IPS-NIHi7 (cell line): Measurements from ENCODE around the gene TGFB1.
A peak's percentile ranks its signal among the peaks of the same experiment; 100 is the strongest.

Source experiments
- DNase-seq: peaks from one replicate; pipeline ENCODE4 v3.0.0; 2012; ENCODE audit warnings: mixed read lengths; ENCODE audit errors: extremely low spot score

TGFB1 gene

GRCh38 chr19:41341669-41342490, 11.8 kb downstream of the TGFB1 start:
- peak; percentile 58 for DNase-seq

- no peak for DNase-seq
These were observed 13.8 kb downstream of the TGFB1 start for GRCh38 chr19:41339936-41340335.

- no peak for DNase-seq
These were observed 18.3 kb downstream of the TGFB1 start for GRCh38 chr19:41335467-41335866.

GRCh38 chr19:41334793-41335192, 18.9 kb downstream of the TGFB1 start:
- no peak for DNase-seq

DNA sequence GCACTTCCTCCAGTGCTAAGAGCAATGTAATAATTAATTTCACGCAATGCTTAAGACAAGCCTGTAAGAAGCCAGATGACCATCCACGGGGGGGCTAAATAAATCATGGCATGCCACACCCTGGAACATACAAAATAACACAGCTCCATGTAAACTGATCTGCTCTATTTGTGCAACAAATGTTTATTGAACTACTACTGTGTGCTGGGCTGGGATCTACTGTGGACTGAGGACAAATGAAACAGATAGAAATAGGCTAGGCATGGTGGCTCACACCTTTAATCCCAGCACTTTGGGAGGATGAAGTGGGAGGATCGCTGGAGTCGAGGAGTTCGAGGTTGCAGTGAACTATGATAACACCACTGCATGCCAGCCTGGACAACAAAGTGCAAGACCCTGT, 21.3 kb downstream of the TGFB1 start:
- no peak for DNase-seq

GRCh38 chr19:41332000-41332399, 21.7 kb downstream of the TGFB1 start:
- DNase-seq = no peak

GRCh38 chr19:41330946-41331678, 22.6 kb downstream of the TGFB1 start:
- DNase-seq = no peak

DNA sequence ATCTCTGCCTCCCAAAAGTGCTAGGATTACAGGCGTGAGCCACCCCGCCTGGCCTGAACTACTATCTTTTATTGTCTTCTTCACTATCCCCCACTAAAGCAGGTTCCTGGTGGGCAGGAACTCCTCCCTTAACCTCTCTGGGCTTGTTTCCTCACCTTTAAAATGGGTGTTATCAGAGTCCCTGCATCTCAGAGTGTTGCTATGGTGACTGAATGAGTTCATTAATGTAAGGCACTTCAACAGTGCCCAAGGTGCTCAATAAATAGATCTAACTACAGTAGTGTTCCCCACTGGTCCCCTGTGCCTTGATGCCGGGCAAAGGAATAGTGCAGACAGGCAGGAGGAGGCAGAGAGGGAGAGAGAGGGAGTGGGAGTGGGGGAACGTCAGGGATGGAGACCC, 23.2 kb downstream of the TGFB1 start:
- no peak for DNase-seq

DNA sequence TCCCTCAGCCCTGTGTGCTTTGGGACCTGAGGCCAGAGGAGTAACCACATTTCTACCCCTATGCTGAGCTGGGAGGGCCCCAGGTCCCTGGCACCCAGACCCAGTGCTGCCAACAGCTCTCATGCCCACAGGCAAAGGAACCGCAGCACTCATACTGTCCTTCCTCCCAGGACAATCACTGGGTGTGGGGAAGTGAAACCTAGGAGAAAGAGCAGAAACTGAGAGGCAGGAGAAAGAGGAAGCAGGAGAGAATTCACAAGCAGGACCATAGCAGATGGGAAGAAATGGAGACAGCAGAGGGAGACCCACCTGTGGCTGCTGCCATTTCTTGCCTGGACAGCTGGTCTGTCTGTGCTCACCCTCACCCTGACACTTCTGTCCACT, 24.9 kb downstream of the TGFB1 start:
- no peak for DNase-seq

- no peak for DNase-seq
These were observed 25.4 kb downstream of the TGFB1 start for GRCh38 chr19:41328157-41328841.

DNA sequence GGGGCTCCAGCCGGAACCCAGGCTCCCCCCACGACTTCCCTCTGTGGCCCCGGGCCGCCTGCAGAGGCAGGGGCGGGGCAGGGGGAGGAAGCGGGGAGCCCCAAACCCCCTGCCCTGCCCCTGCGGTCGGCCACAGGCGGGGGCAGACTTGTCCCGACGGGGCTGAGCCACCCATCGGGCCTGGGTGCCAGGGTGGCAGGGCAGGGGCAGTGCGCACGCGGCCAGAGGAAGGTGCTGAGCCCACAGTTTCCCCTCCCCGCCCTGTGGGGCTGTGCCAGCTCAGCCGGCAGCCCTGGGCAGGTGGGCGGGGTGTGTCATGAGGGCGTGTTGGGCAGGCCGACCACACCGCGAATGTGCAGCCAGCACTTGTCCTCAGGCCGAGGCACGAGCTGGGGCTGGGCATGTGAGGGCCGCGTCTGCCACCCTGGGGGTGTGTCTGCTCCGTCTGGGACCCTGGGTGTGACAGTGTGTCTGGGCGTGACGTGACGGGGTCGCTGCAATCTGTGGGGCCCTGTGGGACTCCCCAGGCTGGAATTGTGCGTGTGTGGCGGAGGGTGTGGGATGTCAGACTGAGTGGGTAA, 26.1 kb downstream of the TGFB1 start:
- DNase-seq = no peak

DNA sequence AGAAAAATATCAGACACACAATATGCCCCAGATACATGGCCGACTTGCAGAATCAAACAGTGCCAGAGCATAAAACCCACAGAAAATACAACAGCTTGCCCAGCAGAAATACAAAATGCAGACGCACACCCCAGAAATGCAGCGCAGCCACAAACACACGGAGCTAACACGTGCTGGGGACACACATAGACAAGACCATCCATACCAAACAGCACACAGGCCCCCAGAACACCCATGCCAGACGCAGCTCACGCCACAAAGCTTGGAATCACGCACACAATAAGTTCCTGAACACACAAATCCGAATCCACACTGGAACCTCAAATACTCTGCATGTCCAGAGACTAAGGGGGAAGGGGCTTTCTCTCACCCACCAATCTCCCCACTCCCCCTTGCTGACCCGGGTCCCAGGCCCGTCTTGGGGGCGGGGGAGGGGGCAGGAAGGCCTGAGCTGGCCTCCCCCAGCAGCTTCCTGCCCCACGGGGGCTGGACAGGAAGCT, 26.6 kb downstream of the TGFB1 start:
- no peak for DNase-seq

DNA sequence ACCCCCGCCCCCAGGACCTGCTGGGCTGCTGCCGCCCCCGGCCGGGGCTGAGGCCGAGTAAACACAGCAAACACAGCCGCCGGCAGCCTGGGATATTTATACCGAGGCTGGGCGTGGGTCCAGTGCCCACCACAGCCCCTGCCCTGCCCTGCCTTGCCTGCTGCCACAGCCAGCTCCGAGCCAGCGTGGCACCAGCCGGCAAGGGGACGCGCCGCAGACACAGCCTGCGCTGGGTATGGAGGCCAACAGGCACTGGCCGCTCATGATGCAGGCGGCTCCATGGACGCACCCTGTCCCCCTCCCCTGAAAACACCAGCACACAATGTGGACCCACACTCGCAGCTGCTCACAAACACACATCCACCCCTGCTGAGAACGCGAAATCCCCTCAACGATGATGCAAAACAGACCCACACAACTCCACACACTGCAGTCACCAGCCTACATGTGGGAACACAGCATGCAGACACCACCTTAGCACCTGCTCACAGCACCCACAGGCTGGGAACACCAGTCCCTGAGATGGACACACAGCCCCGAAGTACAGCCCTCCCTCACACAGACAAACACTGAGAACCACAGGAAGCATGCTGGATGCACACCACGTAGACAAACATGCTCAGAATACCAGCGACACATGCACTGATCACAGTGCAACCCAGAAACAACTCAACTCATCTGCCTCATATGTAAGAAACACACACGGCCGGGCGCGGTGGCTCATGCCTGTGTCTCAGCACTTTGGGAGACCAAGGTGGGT, 27.6 kb downstream of the TGFB1 start:
- DNase-seq = no peak

- no peak for DNase-seq
These were observed 28.1 kb downstream of the TGFB1 start for GRCh38 chr19:41325640-41325946.

- peak; percentile 91 for DNase-seq
These were observed 28.6 kb downstream of the TGFB1 start for GRCh38 chr19:41324921-41325639.

DNA sequence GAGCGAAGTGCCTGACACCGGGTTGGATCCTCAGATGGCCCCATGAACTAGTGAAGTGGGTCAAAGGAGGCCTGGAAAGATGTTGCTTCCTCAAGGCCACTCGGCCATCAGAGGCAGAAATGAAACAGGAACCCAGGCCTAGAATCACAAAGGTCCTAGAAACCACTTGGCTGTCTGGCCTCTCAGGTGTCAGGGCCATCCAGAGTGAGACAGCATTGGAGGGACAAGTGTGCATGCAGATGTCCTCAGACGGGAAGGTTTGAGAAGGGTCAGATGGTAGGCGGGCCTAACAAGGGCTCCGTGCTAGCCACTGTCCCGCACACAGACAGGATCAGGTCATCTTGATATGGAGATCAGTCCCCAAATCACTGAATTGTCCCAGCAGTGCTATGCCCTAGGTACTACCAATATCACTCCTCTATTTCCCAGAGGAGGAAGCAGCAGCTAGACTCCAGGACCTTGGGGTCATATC, 29.5 kb downstream of the TGFB1 start:
- no peak for DNase-seq

DNA sequence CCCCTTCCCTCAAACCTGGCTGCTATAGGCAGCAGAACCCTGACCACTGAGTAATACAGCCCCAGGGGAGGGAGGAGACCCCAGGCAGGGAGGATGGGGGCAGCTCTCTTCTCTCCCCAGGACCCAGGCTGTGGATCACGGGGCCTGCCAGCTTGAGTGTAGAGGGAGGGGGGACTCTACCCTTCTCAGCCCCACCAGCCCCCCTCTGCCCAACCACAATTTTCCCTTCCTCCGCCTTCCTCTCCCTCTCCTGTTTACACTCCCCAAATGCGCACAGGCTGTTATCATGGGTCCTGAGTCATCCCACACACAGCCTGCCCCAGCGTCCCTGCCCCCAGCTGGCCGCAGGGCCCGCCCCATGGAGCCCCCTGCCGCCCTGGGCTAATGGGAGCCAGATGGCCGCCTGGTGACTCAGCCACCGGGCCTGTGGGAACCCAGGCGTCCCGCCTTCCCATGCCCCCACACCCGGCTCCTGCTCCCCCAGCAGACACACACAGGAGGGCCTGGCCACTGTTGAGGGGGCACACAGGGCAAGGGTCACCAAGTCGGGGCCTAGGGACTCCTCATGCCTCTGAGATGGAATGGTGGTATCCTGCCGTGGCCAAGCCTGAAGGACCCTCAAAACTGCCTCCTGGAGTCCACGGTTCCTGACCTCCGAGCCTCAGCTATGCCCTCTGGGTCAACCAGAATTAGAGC, 30.1 kb downstream of the TGFB1 start:
- peak; percentile 67 for DNase-seq

- DNase-seq = no peak
These were observed 30.7 kb downstream of the TGFB1 start for GRCh38 chr19:41323023-41323422.

- no peak for DNase-seq
These were observed 31.3 kb downstream of the TGFB1 start for GRCh38 chr19:41322451-41322850.
